ENCODE measurements around the gene MORC3. TPM values are rescaled to one million over a fixed set of nuclear protein-coding genes. Genes with fewer than 3 reads are reported as not detected.

The MORC3 gene
- total and polyA plus RNA-seq, 7 donors, result 12.0 to 59.8 (median 39.5) TPM

DNA sequence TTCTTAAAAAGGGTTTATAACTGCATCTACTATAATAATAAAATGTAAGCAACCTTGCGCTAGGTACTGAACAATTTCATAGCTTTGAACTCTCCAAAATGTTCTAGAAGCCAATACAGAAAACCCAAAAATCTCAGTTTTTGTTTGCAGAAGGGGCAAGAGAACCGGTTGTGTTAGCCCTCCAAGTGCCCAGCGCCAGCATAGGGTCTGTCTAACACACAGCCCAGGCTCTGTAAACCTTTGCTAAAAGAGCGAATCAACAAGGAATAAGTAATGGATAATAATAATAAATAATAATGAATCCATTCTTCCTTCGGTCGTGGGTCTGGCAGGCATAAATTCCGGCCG, 64.9 kb downstream of the MORC3 start:
- H3K36me3 ChIP-seq, result no peaks in the 10 kb centered on the region
- TF ChIP-seq POLR2A (IDR thresholded peaks at IDR 0.05) (no peak), POLR2AphosphoS5 (IDR thresholded peaks at IDR 0.05) (no peak), EP300 (IDR thresholded peaks at IDR 0.05) (no peak)
- TF ChIP-seq, protein P1, sequence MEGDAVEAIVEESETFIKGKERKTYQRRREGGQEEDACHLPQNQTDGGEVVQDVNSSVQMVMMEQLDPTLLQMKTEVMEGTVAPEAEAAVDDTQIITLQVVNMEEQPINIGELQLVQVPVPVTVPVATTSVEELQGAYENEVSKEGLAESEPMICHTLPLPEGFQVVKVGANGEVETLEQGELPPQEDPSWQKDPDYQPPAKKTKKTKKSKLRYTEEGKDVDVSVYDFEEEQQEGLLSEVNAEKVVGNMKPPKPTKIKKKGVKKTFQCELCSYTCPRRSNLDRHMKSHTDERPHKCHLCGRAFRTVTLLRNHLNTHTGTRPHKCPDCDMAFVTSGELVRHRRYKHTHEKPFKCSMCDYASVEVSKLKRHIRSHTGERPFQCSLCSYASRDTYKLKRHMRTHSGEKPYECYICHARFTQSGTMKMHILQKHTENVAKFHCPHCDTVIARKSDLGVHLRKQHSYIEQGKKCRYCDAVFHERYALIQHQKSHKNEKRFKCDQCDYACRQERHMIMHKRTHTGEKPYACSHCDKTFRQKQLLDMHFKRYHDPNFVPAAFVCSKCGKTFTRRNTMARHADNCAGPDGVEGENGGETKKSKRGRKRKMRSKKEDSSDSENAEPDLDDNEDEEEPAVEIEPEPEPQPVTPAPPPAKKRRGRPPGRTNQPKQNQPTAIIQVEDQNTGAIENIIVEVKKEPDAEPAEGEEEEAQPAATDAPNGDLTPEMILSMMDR (IDR thresholded peaks at IDR 0.05), result no peak
- H3K27me3 ChIP-seq, result no peaks in the 10 kb centered on the region
- intact Hi-C loops (cut with DNase I), result loop anchor here (5.0 kb wide), 1 partner anchor 248 kb away; the partner anchor contains the start of gene CBR3
- H3K9me3 ChIP-seq, result no peaks in the 10 kb centered on the region
- no peak for DNase-seq
- H3K4me3 ChIP-seq, result peak overlapping the region; percentile 56 to 83 (median 64)
- 37 to 38% methylated on average over 8 of the region's 8 CpGs for WGBS, 2 donors
- peaks cover 0 to 15% (median 5%) of the 10 kb centered on the region in 4 donors for H3K4me1 ChIP-seq
- H3K27ac ChIP-seq, result peak overlapping the region in 1 of 4 donors; percentile 68

DNA sequence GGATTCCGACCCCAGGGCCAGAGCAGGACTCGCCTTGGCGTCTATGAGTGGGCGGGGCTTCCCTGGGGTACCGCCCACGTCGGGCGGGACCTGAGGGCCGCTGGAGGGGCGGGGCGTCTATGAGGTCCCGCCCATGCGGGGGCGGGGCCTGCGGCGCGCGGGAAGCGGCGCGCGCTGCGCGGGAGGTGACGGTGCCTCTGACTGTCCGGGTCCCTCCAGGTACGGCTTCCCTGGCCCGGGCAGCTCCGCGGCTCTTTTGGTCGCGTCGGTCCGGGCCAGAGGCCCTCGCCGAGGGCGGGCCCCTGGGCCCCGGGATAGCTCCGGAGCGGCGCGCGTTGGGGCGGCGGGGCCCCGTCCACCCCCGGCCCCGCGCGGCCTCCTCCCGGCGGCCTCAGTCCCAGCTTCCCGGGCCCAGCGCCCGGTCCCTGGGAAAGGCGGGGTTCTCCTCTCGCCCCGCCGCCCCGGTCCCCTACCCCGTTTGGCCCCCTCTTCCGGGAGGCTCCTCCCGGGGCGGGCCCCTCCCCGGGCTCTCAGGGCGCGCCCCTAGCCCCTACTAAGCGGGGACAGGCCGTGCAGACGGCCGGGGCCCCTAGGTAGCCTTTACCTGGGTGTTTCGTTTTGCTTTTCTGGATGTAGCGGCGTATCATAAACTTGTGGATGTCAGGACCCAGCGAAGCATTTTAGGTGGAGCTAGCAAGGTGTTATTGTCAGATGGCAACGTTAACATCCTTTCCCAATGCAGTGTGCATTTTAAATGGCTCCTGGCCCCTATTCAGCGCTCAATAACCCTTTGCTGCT, 65.4 kb downstream of the MORC3 start, which contains the start of gene CHAF1B:
TSS of gene CHAF1B (plus strand) at position 160 of the 798 bp plus-strand sequence. CDS start 745 bp downstream, outside the sequence.
- DNase-seq, result peak; percentile 85
- no peaks in the 10 kb centered on the region for H3K27me3 ChIP-seq
- intact Hi-C loops (cut with DNase I), result loop anchor here (5.0 kb wide), 1 partner anchor 248 kb away; the partner anchor contains the start of gene CBR3
- H3K9me3 ChIP-seq, result no peaks in the 10 kb centered on the region
- H3K27ac ChIP-seq, result peak within 1 kb of the TSS; percentile 46 to 68 (median 60)
- TF ChIP-seq POLR2A (IDR thresholded peaks at IDR 0.05) (no peak), POLR2AphosphoS5 (IDR thresholded peaks at IDR 0.05) (peak in 3 of 4 donors; percentile 5 to 44 (median 11))
- TF ChIP-seq, protein P1 (IDR thresholded peaks at IDR 0.05), result no peak
- peaks cover 0 to 15% (median 5%) of the 10 kb centered on the region in 4 donors for H3K4me1 ChIP-seq
- H3K36me3 ChIP-seq, result no peaks in the 10 kb centered on the region
- WGBS, 2 donors, result 1% methylated on average over 77 of the region's 77 CpGs
- peak within 1 kb of the TSS; percentile 56 to 83 (median 64) for H3K4me3 ChIP-seq

- 72 to 82% methylated on average over 21 of the region's 21 CpGs for WGBS, 2 donors
- Histone ChIP-seq H3K27me3 (no peaks in the 10 kb centered on the region), H3K27ac (peak overlapping the region in 3 of 4 donors; percentile 58 to 68 (median 62)), H3K4me3 (peak overlapping the region in 3 of 4 donors; percentile 59 to 83 (median 69)), H3K4me1 (peaks cover 0 to 15% (median 5%) of the 10 kb centered on the region in 4 donors), H3K9me3 (no peaks in the 10 kb centered on the region), H3K36me3 (no peaks in the 10 kb centered on the region)
- no peak for DNase-seq
- no peak for TF ChIP-seq EP300 (IDR thresholded peaks at IDR 0.05)
- no peak for TF ChIP-seq POLR2AphosphoS5 (IDR thresholded peaks at IDR 0.05)
- TF ChIP-seq, protein P1 (IDR thresholded peaks at IDR 0.05), result no peak
- no peak for TF ChIP-seq POLR2A (IDR thresholded peaks at IDR 0.05)
- intact Hi-C loops (cut with DNase I), result loop anchor here (5.0 kb wide), 1 partner anchor 249 kb away; the partner anchor contains the start of gene CBR3
Observed at GRCh38 chr21:36386031-36386642, 66.1 kb downstream of the MORC3 start.

- Histone ChIP-seq H3K9me3 (no peaks in the 10 kb centered on the region), H3K4me1 (peaks cover 0 to 15% (median 5%) of the 10 kb centered on the region in 4 donors), H3K36me3 (no peaks in the 10 kb centered on the region), H3K27me3 (no peaks in the 10 kb centered on the region), H3K4me3 (no peak overlapping the region), H3K27ac (no peak overlapping the region)
- intact Hi-C loops (cut with DNase I), result loop anchor here (5.0 kb wide), 1 partner anchor 251 kb away; the partner anchor contains the start of gene CBR3
- TF ChIP-seq, protein P1 (IDR thresholded peaks at IDR 0.05), result no peak
- TF ChIP-seq EP300 (IDR thresholded peaks at IDR 0.05) (no peak), POLR2AphosphoS5 (IDR thresholded peaks at IDR 0.05) (no peak), POLR2A (IDR thresholded peaks at IDR 0.05) (no peak)
- 94 to 96% methylated on average over 6 of the region's 6 CpGs for WGBS, 2 donors
- DNase-seq, result no peak
Observed at GRCh38 chr21:36388096-36388495, 68.1 kb downstream of the MORC3 start.

All from sigmoid colon (tissue), 7 donors.